SK-N-SH (cell line): ENCODE results near the gene FBXO39.

Experiments used
- NRF1 ChIP-seq: IDR thresholded peaks from 2 replicates; pipeline ENCODE4 v1.6.1; 2012; ENCODE audit warnings: low read depth, mild to moderate bottlenecking, low read length
- POLR2AphosphoS5 ChIP-seq: IDR thresholded peaks from 2 replicates; pipeline ENCODE4 v1.6.1; 2012; ENCODE audit warnings: low read depth, low read length
- RAD21 ChIP-seq: IDR thresholded peaks from 2 replicates; pipeline ENCODE4 v1.6.1; 2012; ENCODE audit warnings: mild to moderate bottlenecking, low read length
- SIN3A ChIP-seq: IDR thresholded peaks from 2 replicates; pipeline ENCODE4 v1.6.1; 2012; ENCODE audit warnings: low read depth, mild to moderate bottlenecking, low read length, moderate library complexity, borderline replicate concordance
- SMC3 ChIP-seq: IDR thresholded peaks from 2 replicates; pipeline ENCODE4 v1.6.1; 2012; ENCODE audit warnings: low read depth, low read length, improper control_type of control experiment
- TEAD4 ChIP-seq: IDR thresholded peaks from 2 replicates; pipeline ENCODE4 v1.4.0; 2012; ENCODE audit warnings: mild to moderate bottlenecking, borderline replicate concordance; ENCODE audit not compliant: insufficient read depth
- YY1 ChIP-seq: IDR thresholded peaks from 2 replicates; pipeline ENCODE4 v1.4.0; 2012; ENCODE audit warnings: low read depth, mild to moderate bottlenecking
- TF ChIP-seq, protein P1 (sequence below): fragments of 200-600 bp; sonication (generic); IDR thresholded peaks from 2 replicates; pipeline ENCODE4 v1.6.1; 2017; ENCODE audit warnings: antibody characterized with exemption, mild to moderate bottlenecking, moderate library complexity
- TF ChIP-seq, protein P2 (sequence below): IDR thresholded peaks from 2 replicates; pipeline ENCODE4 v1.4.0; 2012; ENCODE audit warnings: low read depth, borderline replicate concordance
- TF ChIP-seq, protein P3 (sequence below): IDR thresholded peaks from 2 replicates; pipeline ENCODE4 v1.4.0; 2012; ENCODE audit warnings: low read depth, borderline replicate concordance

DNA sequence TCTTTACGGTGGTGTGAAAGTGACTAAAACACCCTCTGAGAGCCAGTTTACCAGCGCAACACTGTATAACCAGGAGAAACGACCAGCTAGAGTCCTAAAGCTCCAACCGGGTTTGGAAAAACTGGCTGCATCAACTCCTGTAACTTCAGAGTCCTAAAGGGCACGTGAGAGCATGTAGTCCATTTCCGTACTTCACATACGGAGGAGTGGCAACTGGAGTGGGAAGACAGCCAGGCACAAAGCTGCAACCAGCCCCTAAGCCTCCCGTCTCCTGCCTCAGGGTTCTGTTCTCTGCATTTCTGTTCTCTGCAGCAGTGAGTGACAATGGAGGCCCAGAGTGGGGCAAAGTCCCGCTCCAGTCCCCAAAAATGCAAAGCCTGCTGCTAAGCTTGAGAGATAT lies 36.3 kb downstream of the FBXO39 start:
- TF ChIP-seq RAD21: no peak
- TF ChIP-seq, protein P1, sequence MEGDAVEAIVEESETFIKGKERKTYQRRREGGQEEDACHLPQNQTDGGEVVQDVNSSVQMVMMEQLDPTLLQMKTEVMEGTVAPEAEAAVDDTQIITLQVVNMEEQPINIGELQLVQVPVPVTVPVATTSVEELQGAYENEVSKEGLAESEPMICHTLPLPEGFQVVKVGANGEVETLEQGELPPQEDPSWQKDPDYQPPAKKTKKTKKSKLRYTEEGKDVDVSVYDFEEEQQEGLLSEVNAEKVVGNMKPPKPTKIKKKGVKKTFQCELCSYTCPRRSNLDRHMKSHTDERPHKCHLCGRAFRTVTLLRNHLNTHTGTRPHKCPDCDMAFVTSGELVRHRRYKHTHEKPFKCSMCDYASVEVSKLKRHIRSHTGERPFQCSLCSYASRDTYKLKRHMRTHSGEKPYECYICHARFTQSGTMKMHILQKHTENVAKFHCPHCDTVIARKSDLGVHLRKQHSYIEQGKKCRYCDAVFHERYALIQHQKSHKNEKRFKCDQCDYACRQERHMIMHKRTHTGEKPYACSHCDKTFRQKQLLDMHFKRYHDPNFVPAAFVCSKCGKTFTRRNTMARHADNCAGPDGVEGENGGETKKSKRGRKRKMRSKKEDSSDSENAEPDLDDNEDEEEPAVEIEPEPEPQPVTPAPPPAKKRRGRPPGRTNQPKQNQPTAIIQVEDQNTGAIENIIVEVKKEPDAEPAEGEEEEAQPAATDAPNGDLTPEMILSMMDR: no peak
- no peak for TF ChIP-seq YY1
- TF ChIP-seq NRF1: no peak
- no peak for TF ChIP-seq TEAD4
- TF ChIP-seq POLR2AphosphoS5: no peak
- TF ChIP-seq, protein P2, sequence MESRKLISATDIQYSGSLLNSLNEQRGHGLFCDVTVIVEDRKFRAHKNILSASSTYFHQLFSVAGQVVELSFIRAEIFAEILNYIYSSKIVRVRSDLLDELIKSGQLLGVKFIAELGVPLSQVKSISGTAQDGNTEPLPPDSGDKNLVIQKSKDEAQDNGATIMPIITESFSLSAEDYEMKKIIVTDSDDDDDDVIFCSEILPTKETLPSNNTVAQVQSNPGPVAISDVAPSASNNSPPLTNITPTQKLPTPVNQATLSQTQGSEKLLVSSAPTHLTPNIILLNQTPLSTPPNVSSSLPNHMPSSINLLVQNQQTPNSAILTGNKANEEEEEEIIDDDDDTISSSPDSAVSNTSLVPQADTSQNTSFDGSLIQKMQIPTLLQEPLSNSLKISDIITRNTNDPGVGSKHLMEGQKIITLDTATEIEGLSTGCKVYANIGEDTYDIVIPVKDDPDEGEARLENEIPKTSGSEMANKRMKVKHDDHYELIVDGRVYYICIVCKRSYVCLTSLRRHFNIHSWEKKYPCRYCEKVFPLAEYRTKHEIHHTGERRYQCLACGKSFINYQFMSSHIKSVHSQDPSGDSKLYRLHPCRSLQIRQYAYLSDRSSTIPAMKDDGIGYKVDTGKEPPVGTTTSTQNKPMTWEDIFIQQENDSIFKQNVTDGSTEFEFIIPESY: no peak
- TF ChIP-seq, protein P3, sequence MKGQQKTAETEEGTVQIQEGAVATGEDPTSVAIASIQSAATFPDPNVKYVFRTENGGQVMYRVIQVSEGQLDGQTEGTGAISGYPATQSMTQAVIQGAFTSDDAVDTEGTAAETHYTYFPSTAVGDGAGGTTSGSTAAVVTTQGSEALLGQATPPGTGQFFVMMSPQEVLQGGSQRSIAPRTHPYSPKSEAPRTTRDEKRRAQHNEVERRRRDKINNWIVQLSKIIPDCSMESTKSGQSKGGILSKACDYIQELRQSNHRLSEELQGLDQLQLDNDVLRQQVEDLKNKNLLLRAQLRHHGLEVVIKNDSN: no peak
- no peak for TF ChIP-seq SIN3A
- TF ChIP-seq SMC3: no peak
